ENCODE data around the gene DMRT1.

GRCh38 chr9:811106-811531 is 30.4 kb upstream of the DMRT1 start:
- TF ChIP-seq GATA2 (IDR thresholded peaks at IDR 0.05; ENCODE audit: low read depth, low read length) (no peak), GATA3 (IDR thresholded peaks at IDR 0.05; ENCODE audit: low read depth, low read length) (no peak)

Data from SH-SY5Y (cell line).